Measurements from ENCODE around the gene ECHS1. TPM values are rescaled to one million over a fixed set of nuclear protein-coding genes. Genes with fewer than 3 reads are reported as not detected.
"Not testable (repeated sequence)": the region's sequence is repeated elsewhere in the genome, so short reads cannot be mapped to it uniquely, and the experiment has no call there.

The ECHS1 gene
- total RNA-seq, 2 experiments from 2014 or later: 60.2 to 64.8 TPM

DNA sequence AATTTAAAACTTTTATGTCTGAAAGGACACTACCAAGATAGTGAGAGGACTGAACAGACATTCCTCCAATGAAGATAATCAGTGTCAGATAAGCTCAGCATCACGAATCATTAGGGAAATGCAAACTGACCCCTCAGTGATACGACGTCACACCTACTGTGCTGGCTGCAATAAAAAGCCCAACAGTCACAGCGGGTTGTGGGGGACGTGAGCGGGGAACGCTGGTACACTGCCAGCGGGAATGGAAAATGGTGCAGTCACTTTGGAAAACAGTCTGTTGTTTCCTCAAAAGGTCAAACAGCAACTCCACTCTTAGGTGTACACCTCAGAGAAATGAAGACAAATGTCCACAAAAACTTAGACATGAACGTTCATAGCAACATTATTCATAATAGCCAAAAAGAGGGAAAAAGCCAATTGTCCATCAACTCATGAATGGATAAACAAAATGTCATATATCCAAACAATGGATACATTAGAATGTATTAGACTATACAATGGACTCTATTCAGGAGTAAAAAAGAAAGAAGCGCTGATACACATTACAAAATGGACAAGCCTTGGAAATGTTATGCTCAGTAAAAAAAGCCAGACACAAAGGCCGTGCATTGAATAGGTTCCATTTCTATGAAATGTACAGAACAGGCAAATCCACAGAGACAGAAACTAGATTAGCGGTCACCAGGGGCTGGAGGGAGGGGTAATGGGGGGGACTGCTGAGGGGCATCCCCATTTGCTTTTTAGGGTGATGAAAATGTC is 2.4 kb upstream of the ECHS1 start:
- no peak overlapping the region for H3K27ac Mint-ChIP-seq
- no peaks in the 10 kb centered on the region for H3K36me3 Mint-ChIP-seq
- CTCF ChIA-PET: no interaction called here
- no peaks in the 10 kb centered on the region for H3K27me3 Mint-ChIP-seq
- peak overlapping the region; percentile 38 for H3K4me3 Mint-ChIP-seq
- no peaks in the 10 kb centered on the region for H3K9me3 Mint-ChIP-seq
- POLR2A ChIA-PET: no interaction called here
- no peak for DNase-seq
- intact Hi-C loops (cut with micrococcal nuclease): loop anchor here (5.0 kb wide), 1 partner anchor 68 kb away; the partner anchor contains the start of genes TUBGCP2 and ZNF511
- H3K4me1 Mint-ChIP-seq (ENCODE audit: low read depth): peaks cover 6% of the 10 kb centered on the region

DNA sequence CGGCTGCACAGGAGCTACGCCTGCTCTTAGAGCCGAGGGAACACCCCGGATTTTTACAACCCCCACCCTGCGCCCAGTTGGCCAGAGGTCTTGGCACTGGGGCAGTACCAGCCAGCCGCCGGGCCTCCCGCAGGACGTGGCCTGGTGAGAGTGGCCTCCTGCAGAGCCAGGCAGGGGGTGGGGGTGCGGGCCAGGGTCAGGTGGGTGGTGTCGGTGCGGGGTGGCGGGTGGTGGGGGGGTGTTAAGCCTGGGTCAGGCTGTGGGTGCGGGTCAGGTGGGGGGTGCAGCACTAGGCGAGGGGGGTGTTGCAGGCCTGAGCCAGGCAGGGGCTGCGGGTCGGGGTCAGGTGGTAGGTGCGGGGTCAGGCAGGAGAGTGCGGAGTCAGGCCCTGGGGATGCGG is 647 bp downstream of the ECHS1 start:
- no peaks in the 10 kb centered on the region for H3K9me3 Mint-ChIP-seq
- peaks cover 6% of the 10 kb centered on the region for H3K4me1 Mint-ChIP-seq (ENCODE audit: low read depth)
- peak overlapping the region; percentile 68 for H3K4me3 Mint-ChIP-seq
- POLR2A ChIA-PET: interaction anchor here (1.6 kb wide), 1 partner anchor 18 kb away, joined by 10 read pairs; no protein-coding TSS in a partner anchor
- no peaks in the 10 kb centered on the region for H3K27me3 Mint-ChIP-seq
- H3K27ac Mint-ChIP-seq: no peak overlapping the region
- CTCF ChIA-PET: interaction anchor here (1.3 kb wide), 1 partner anchor 43 kb away, joined by 3 read pairs; no protein-coding TSS in a partner anchor
- DNase-seq: no peak
- H3K36me3 Mint-ChIP-seq: peaks cover 12% of the 10 kb centered on the region
- intact Hi-C loops (cut with micrococcal nuclease): loop anchor here (2.0 to 5.0 kb wide), 2 partner anchors 14 to 110 kb away; partner anchors contain the start of gene FUOM

DNA sequence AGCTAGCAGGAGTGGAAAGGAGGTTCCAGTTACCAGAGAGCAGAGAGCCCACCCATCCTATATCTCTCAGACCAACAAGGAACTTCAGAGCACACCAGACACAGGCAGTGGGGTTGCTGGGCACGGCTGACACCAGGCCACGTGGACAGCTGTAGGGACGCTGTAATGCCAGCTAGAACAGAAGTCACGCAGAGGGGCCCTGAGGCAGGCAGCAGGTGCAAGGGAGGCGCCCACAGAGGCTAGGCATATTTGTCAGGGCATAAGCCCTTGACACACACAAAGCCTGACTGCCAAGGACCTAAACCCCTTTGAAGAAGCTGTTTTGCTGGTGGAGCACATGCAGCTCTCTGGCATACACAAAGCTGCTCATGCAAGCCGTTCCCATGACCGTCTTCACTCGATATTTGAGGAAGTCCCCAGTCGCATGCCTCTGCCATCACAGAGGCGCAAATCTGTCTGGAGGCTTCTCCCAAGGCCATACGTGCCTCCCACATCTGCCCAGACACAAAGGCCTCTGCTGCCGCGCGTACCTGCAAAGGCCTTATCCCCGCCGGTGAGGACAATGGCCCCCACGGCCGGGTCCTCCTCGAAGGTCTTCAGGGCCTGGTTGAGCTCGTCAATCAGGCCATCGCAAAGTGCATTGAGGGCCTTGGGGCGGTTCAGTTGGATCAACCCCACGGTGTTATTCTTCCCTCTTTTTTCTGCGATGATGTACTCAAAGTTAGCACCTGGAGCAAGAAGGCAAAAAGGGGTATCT is 2.9 kb downstream of the ECHS1 start:
- peaks cover 12% of the 10 kb centered on the region for H3K36me3 Mint-ChIP-seq
- intact Hi-C loops (cut with micrococcal nuclease): loop anchor here (5.0 kb wide), 1 partner anchor 108 kb away; no protein-coding TSS in a partner anchor
- H3K4me1 Mint-ChIP-seq (ENCODE audit: low read depth): peaks cover 6% of the 10 kb centered on the region
- H3K27me3 Mint-ChIP-seq: no peaks in the 10 kb centered on the region
- no peak for DNase-seq
- no peak overlapping the region for H3K4me3 Mint-ChIP-seq
- POLR2A ChIA-PET: no interaction called here
- H3K27ac Mint-ChIP-seq: no peak overlapping the region
- CTCF ChIA-PET: no interaction called here
- no peaks in the 10 kb centered on the region for H3K9me3 Mint-ChIP-seq

DNA sequence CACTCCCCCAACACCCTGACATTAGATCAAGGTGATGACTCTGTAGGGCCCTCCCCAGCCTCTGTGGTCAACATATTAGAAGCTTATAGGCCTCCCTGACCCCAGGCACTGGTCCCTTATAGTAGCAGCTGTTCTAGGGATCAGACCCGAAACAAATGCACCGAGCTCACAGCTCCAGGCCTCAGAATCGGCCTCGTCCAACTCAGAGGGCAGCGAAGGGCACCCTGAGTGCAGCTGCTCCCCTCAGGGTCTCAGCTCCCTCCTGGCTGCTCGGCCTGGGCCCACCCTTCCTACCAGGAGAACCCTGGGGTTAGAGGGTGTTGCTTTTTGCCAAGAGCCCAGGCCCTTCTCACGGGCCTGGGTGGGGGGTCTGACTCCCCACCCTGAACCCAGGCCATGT is 5.0 kb downstream of the ECHS1 start:
- H3K27ac Mint-ChIP-seq: no peak overlapping the region
- H3K4me3 Mint-ChIP-seq: no peak overlapping the region
- CTCF ChIA-PET: no interaction called here
- POLR2A ChIA-PET: no interaction called here
- H3K4me1 Mint-ChIP-seq (ENCODE audit: low read depth): peaks cover 4% of the 10 kb centered on the region
- peaks cover 17% of the 10 kb centered on the region for H3K36me3 Mint-ChIP-seq
- no peaks in the 10 kb centered on the region for H3K27me3 Mint-ChIP-seq
- H3K9me3 Mint-ChIP-seq: no peaks in the 10 kb centered on the region
- no peak for DNase-seq
- intact Hi-C loops (cut with micrococcal nuclease): no loop called here

DNA sequence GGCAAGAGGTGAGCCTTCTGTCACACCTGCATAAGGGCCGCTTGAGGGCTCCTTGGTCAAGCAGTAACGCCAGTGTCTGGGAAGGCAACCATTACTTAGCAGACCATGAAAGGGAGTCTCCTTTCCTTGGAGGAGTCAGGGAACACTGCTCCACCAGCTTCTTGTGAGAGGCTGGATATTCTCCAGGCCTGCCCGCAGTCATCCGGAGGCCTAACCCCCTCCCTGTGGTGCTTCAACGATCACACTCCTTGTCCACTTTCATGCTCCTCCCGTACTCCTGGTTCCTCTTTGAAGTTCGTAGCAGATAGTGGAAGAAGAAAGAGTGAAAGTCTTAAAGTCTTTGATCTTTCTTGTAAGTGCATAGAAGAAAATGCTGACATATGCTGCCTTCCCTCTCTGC is 5.7 kb downstream of the ECHS1 start:
- H3K27ac Mint-ChIP-seq; CTCF ChIA-PET; intact Hi-C loops (cut with micrococcal nuclease); H3K27me3 Mint-ChIP-seq; H3K4me1 Mint-ChIP-seq (ENCODE audit: low read depth); DNase-seq; POLR2A ChIA-PET; H3K9me3 Mint-ChIP-seq; H3K4me3 Mint-ChIP-seq: not testable (repeated sequence)
- H3K36me3 Mint-ChIP-seq: peaks cover 17% of the 10 kb centered on the region

DNA sequence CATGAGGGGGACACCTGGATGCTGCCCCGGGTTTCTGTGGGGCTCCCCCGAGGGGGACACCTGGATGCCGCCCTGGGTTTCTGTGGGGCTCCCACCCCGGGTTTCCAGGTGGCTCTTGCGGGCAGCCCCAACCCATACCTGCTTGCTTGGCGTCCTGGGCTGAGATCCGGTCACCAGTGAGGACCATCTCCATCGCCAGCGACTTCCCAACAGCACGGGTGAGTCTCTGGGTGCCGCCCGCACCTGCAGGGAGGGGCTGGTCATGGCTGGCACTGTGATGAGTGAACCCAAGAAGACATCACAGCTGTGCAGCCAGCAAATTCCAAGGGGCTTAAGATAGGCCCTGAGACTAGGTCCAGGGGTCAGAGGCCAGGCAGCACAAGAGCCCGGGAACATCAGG is 6.4 kb downstream of the ECHS1 start:
- peaks cover 23% of the 10 kb centered on the region for H3K36me3 Mint-ChIP-seq
- POLR2A ChIA-PET: no interaction called here
- H3K9me3 Mint-ChIP-seq: no peaks in the 10 kb centered on the region
- H3K4me3 Mint-ChIP-seq: no peak overlapping the region
- H3K27ac Mint-ChIP-seq: no peak overlapping the region
- H3K4me1 Mint-ChIP-seq (ENCODE audit: low read depth): no peaks in the 10 kb centered on the region
- H3K27me3 Mint-ChIP-seq: no peaks in the 10 kb centered on the region
- intact Hi-C loops (cut with micrococcal nuclease): no loop called here
- no peak for DNase-seq
- CTCF ChIA-PET: no interaction called here

DNA sequence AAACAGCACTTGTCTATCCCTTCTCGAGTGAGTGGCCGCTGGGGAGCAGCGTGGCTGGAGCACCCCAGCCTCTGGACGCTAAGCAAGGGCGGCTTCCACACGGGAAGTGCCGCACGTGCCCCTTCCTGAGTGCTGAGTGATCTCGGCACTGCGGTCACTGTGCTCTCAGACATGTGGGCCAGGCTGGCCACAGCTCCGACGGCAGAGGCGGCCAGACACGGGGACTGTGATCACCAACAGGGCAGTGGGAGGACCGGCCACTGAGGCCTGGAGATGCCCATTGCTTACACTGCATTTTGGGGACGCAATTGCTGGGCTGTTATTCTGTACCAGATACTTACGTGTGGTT is 7.0 kb downstream of the ECHS1 start:
- POLR2A ChIA-PET: no interaction called here
- H3K27me3 Mint-ChIP-seq: no peaks in the 10 kb centered on the region
- H3K27ac Mint-ChIP-seq: no peak overlapping the region
- H3K4me3 Mint-ChIP-seq: no peak overlapping the region
- DNase-seq: no peak
- intact Hi-C loops (cut with micrococcal nuclease): no loop called here
- H3K9me3 Mint-ChIP-seq: no peaks in the 10 kb centered on the region
- peaks cover 23% of the 10 kb centered on the region for H3K36me3 Mint-ChIP-seq
- CTCF ChIA-PET: no interaction called here
- H3K4me1 Mint-ChIP-seq (ENCODE audit: low read depth): no peaks in the 10 kb centered on the region

DNA sequence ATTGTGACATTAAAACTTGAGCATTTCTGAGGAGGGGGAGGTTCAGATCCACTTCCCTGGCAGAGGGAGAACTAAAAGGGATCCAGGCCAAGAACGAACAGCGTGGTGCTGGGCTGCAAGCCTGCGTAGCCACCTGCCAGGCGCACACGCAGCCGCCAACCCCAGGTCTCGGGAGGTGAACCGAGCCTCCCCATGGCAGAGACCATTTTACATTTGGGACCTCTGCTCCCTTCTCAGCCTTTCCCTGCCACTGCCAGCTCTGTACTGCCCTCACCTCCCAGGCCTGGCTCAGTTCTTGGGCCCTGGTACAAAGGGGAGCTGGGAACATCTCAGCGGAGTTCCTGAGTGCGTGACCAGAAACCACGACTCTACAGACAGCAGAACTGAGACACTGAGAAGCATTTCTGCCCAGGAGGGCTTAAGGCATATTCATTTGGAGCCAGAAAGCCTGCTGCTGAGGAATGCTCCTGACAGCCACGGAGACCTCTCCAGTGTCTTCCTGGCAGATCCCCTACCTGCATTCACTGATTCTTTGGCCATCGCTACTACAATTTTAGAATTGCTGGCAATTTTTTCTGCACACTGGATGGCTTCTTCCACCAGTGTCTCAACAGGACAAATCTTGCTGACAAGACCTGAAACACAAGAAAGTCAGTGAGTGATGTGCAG is 7.6 kb downstream of the ECHS1 start:
- H3K27ac Mint-ChIP-seq: no peak overlapping the region
- ChIA-PET CTCF (no interaction called here), POLR2A (no interaction called here)
- no peaks in the 10 kb centered on the region for H3K27me3 Mint-ChIP-seq
- no peak for DNase-seq
- no peak overlapping the region for H3K4me3 Mint-ChIP-seq
- H3K9me3 Mint-ChIP-seq: no peaks in the 10 kb centered on the region
- H3K4me1 Mint-ChIP-seq (ENCODE audit: low read depth): no peaks in the 10 kb centered on the region
- H3K36me3 Mint-ChIP-seq: peaks cover 23% of the 10 kb centered on the region
- intact Hi-C loops (cut with micrococcal nuclease): no loop called here

DNA sequence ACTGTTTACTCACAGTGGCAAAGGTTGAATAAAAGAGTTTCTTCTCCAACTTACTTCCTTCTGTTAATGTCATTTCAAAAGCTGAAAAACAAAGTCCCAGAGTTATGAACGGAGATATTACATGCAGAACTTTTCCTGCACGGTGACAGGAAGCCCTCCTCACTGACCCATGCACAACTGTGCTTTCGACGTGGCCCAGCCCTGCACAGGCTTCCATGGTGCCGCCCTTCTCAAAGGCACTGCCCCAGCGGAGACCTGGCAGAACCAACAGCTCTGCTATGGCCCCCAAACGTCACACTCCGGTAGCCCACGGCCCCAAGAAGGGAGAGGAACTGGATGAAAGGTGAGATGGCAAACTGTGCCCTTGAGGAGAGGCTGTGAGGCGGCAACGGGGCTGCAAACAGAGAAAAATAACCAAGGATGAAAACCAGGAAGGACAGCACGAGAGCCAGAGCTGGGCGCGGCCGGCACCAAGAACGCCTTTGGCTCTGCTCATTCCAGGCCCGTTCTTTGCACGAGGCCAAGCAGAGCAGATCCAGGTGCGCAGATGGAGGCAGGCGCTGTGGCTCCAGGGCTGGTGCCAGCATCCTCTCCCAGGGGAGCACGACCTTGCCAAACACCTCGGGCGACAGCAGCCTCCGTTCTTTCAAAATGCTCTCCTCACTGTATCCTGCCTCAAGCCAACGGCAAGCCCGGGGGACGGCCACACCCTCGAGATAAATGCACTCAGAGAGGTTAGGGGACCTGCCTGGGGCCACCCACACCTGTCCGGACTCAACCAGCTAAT is 8.3 kb downstream of the ECHS1 start:
- intact Hi-C loops (cut with micrococcal nuclease): no loop called here
- no peak for DNase-seq
- Mint-ChIP-seq H3K4me3 (no peak overlapping the region), H3K36me3 (peaks cover 21% of the 10 kb centered on the region), H3K9me3 (no peaks in the 10 kb centered on the region), H3K4me1 (ENCODE audit: low read depth) (no peaks in the 10 kb centered on the region), H3K27me3 (no peaks in the 10 kb centered on the region), H3K27ac (no peak overlapping the region)
- CTCF ChIA-PET: no interaction called here
- POLR2A ChIA-PET: no interaction called here

DNA sequence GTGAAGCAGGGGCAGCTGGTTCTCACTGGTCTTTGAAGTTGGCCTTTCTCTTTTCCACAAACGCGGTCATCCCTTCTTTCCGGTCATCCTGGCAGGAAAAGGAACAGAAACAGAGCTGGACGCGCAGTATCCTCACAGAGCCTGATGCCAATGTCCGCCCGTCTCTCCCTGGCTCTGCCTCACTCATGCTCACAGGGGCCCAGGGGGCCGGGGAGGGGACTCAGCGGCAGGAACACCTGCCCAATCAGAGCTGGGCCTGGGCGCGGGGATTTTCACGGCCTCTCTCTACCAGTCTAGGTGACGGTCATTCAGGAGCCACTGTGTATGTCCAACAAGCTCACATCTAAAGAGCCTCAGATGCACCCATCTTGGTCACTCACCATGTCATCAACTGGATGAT is 10.3 kb downstream of the ECHS1 start:
- POLR2A ChIA-PET: no interaction called here
- no peak for DNase-seq
- H3K27ac Mint-ChIP-seq: no peak overlapping the region
- no peaks in the 10 kb centered on the region for H3K9me3 Mint-ChIP-seq
- H3K4me1 Mint-ChIP-seq (ENCODE audit: low read depth): no peaks in the 10 kb centered on the region
- intact Hi-C loops (cut with micrococcal nuclease): no loop called here
- H3K4me3 Mint-ChIP-seq: no peak overlapping the region
- no peaks in the 10 kb centered on the region for H3K27me3 Mint-ChIP-seq
- peaks cover 13% of the 10 kb centered on the region for H3K36me3 Mint-ChIP-seq
- CTCF ChIA-PET: interaction anchor here (2.6 kb wide), 1 partner anchor 33 kb away, joined by 13 read pairs; no protein-coding TSS in a partner anchor

DNA sequence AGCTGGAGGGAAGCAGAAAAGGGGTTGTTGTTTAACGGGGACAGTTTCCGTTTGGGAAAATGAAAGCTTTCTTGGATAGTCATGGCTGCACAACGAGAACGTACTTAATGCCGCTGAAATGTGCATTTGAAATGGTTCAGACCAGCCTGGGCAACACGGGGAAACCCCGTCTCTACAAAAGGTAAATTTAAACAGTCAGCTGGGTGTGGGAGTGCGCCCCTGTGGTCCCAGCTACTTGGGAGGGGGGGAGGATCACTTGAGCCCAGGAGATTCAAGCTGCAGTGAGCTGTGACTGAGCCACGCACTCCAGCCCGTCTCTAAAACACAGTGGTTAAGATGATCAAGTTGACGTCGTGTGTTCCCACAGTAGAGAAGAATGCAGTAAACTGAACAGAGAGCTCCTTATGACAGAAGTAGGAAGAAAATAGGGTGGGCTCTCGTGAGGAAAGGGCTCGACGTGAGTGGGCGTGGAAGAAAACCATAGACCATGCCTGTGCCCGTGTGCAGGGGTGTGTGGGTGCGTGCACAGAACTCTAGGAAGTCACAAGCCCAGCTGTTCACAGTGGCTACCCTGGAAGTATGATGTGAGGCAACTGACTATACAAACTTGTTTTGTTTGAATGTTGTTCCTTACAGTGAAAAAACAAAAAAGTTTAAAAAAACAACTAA is 11.2 kb downstream of the ECHS1 start:
- ChIA-PET CTCF (interaction anchor here (2.6 kb wide), 1 partner anchor 33 kb away, joined by 13 read pairs; no protein-coding TSS in a partner anchor), POLR2A (no interaction called here)
- Mint-ChIP-seq H3K27ac (no peak overlapping the region), H3K9me3 (no peaks in the 10 kb centered on the region), H3K4me3 (no peak overlapping the region), H3K36me3 (peaks cover 10% of the 10 kb centered on the region), H3K4me1 (ENCODE audit: low read depth) (no peaks in the 10 kb centered on the region), H3K27me3 (no peaks in the 10 kb centered on the region)
- intact Hi-C loops (cut with micrococcal nuclease): no loop called here
- DNase-seq: no peak
